IMR-90 (cell line): ENCODE measurements around the gene DCUN1D1.

ENCODE experiments used
- MAFK ChIP-seq: IDR thresholded peaks from 2 replicates; pipeline ENCODE4 v1.6.1; 2012; ENCODE audit warnings: low read depth, low read length, improper control_type of control experiment
- NFE2L2 ChIP-seq: fragments of 150-350 bp; IDR thresholded peaks from 2 replicates; pipeline ENCODE4 v1.6.1; 2016; ENCODE audit warnings: low read depth, mild to moderate bottlenecking, low read length
- POLR2A ChIP-seq: IDR thresholded peaks from 2 replicates; pipeline ENCODE4 v1.6.1; 2012; ENCODE audit warnings: mild to moderate bottlenecking, low read depth, low read length
- RAD21 ChIP-seq: IDR thresholded peaks from 2 replicates; pipeline ENCODE4 v1.6.1; 2012; ENCODE audit warnings: low read length, improper control_type of control experiment
- RCOR1 ChIP-seq: IDR thresholded peaks from 2 replicates; pipeline ENCODE4 v1.6.1; 2012; ENCODE audit warnings: mild to moderate bottlenecking, low read length, improper control_type of control experiment; ENCODE audit not compliant: insufficient replicate concordance
- TF ChIP-seq, protein P1 (sequence below): conservative IDR thresholded peaks from 2 replicates; pipeline ENCODE4 v1.5.1; 2012; ENCODE audit warnings: mild to moderate bottlenecking, low read depth, low read length, improper control_type of control experiment
- TF ChIP-seq, protein P2 (sequence below): fragments of 150-350 bp; IDR thresholded peaks from 2 replicates; pipeline ENCODE4 v1.6.1; 2017; ENCODE audit warnings: mild to moderate bottlenecking, antibody characterized with exemption, low read length, low read depth

DNA sequence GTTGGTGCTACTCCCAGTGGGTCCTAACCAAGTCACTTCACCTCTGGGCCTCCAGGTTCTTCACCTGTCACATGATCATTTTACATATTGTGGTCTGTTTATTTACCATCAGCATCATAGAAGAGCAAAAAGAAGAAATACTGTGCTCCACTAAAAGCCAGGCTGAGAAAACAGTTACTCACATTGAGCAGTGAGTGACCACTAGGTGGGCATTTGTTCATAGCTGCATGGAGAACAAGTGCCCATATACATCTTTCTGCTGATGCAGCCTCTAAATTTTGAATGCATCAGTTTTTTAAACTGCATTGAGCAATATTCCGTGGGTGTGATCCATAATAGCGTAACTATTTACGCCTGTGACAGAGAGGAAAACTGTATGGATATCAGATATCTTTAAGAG lies 76.2 kb downstream of the DCUN1D1 start:
- TF ChIP-seq, protein P1, sequence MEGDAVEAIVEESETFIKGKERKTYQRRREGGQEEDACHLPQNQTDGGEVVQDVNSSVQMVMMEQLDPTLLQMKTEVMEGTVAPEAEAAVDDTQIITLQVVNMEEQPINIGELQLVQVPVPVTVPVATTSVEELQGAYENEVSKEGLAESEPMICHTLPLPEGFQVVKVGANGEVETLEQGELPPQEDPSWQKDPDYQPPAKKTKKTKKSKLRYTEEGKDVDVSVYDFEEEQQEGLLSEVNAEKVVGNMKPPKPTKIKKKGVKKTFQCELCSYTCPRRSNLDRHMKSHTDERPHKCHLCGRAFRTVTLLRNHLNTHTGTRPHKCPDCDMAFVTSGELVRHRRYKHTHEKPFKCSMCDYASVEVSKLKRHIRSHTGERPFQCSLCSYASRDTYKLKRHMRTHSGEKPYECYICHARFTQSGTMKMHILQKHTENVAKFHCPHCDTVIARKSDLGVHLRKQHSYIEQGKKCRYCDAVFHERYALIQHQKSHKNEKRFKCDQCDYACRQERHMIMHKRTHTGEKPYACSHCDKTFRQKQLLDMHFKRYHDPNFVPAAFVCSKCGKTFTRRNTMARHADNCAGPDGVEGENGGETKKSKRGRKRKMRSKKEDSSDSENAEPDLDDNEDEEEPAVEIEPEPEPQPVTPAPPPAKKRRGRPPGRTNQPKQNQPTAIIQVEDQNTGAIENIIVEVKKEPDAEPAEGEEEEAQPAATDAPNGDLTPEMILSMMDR = no peak
- TF ChIP-seq MAFK = no peak
- TF ChIP-seq, protein P2, sequence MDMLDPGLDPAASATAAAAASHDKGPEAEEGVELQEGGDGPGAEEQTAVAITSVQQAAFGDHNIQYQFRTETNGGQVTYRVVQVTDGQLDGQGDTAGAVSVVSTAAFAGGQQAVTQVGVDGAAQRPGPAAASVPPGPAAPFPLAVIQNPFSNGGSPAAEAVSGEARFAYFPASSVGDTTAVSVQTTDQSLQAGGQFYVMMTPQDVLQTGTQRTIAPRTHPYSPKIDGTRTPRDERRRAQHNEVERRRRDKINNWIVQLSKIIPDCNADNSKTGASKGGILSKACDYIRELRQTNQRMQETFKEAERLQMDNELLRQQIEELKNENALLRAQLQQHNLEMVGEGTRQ = no peak
- TF ChIP-seq RCOR1 = no peak
- no peak for TF ChIP-seq NFE2L2
- TF ChIP-seq POLR2A = no peak
- TF ChIP-seq RAD21 = no peak
